ENCODE measurements around the gene DACT2.

- TF ChIP-seq, protein P1, sequence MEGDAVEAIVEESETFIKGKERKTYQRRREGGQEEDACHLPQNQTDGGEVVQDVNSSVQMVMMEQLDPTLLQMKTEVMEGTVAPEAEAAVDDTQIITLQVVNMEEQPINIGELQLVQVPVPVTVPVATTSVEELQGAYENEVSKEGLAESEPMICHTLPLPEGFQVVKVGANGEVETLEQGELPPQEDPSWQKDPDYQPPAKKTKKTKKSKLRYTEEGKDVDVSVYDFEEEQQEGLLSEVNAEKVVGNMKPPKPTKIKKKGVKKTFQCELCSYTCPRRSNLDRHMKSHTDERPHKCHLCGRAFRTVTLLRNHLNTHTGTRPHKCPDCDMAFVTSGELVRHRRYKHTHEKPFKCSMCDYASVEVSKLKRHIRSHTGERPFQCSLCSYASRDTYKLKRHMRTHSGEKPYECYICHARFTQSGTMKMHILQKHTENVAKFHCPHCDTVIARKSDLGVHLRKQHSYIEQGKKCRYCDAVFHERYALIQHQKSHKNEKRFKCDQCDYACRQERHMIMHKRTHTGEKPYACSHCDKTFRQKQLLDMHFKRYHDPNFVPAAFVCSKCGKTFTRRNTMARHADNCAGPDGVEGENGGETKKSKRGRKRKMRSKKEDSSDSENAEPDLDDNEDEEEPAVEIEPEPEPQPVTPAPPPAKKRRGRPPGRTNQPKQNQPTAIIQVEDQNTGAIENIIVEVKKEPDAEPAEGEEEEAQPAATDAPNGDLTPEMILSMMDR (IDR thresholded peaks at IDR 0.05): no peak
- no peak for TF ChIP-seq POLR2A (IDR thresholded peaks at IDR 0.05)
Observed at GRCh38 chr6:168318579-168319278, 848 bp downstream of the DACT2 start.

Measured in thyroid gland (tissue), 4 donors.